ENCODE measurements around the gene URI1.

The URI1 gene

GRCh38 chr19:29941828-29942403 lies at the start of gene URI1:
URI1 (plus strand) TSS chr19:29942239; CDS start chr19:29942548, 309 bp downstream.
- no peak for TF ChIP-seq CTCF (IDR thresholded peaks at IDR 0.05; ENCODE audit: insufficient read depth, low read depth, low read length, missing control alignments)
- peak; percentile 93 for DNase-seq (ENCODE audit: low read depth)
- peak within 1 kb of the TSS; percentile 87 for H3K4me3 ChIP-seq (ENCODE audit: low read depth, low read length)

GRCh38 chr19:29893606-29894284 lies 48.3 kb upstream of the URI1 start:
- no peak for TF ChIP-seq CTCF (IDR thresholded peaks at IDR 0.05; ENCODE audit: insufficient read depth, low read depth, low read length, missing control alignments)
- DNase-seq (ENCODE audit: low read depth), result no peak

GRCh38 chr19:29896802-29897201 lies 45.2 kb upstream of the URI1 start:
- no peak overlapping the region for H3K4me3 ChIP-seq (ENCODE audit: low read depth, low read length)
- DNase-seq (ENCODE audit: low read depth), result no peak
- TF ChIP-seq CTCF (IDR thresholded peaks at IDR 0.05; ENCODE audit: insufficient read depth, low read depth, low read length, missing control alignments), result no peak

More at GRCh38 chr19:29893606-29894284, 48.3 kb upstream of the URI1 start:
- H3K4me3 ChIP-seq (ENCODE audit: low read depth, low read length), result no peak overlapping the region

- no peak for TF ChIP-seq CTCF (IDR thresholded peaks at IDR 0.05; ENCODE audit: insufficient read depth, low read depth, low read length, missing control alignments)
- no peak overlapping the region for H3K4me3 ChIP-seq (ENCODE audit: low read depth, low read length)
- no peak for DNase-seq (ENCODE audit: low read depth)
Observed at GRCh38 chr19:29897466-29897865, 44.6 kb upstream of the URI1 start.

- no peak for DNase-seq (ENCODE audit: low read depth)
- no peak for TF ChIP-seq CTCF (IDR thresholded peaks at IDR 0.05; ENCODE audit: insufficient read depth, low read depth, low read length, missing control alignments)
- no peak overlapping the region for H3K4me3 ChIP-seq (ENCODE audit: low read depth, low read length)
Observed at GRCh38 chr19:29904017-29904416, 38.0 kb upstream of the URI1 start.

- H3K4me3 ChIP-seq (ENCODE audit: low read depth, low read length), result no peak overlapping the region
- DNase-seq (ENCODE audit: low read depth), result no peak
- TF ChIP-seq CTCF (IDR thresholded peaks at IDR 0.05; ENCODE audit: insufficient read depth, low read depth, low read length, missing control alignments), result no peak
Observed at GRCh38 chr19:29908963-29909944, 32.8 kb upstream of the URI1 start.
